ENCODE data around the gene CSRP2. TPM values are rescaled to one million over a fixed set of nuclear protein-coding genes. Genes with fewer than 3 reads are reported as not detected.
A peak's percentile ranks its signal among the peaks of the same experiment; 100 is the strongest.

The CSRP2 gene
- total RNA-seq, 2 experiments from 2014 or later, result 0.63 to 4.3 TPM

- Histone ChIP-seq H3K4me3 (ENCODE audit: low read depth, low read length, poor library complexity, severe bottlenecking) (no peak overlapping the region), H3K4me2 (ENCODE audit: low read length) (no peak overlapping the region), H3K9me3 (ENCODE audit: low read length) (no peaks in the 10 kb centered on the region), H3K4me1 (ENCODE audit: insufficient read depth, low read length, poor library complexity, severe bottlenecking) (peaks cover 10% of the 10 kb centered on the region), H3K36me3 (ENCODE audit: insufficient read depth, low read length) (no peaks in the 10 kb centered on the region), H3K27ac (ENCODE audit: low read depth, low read length, poor library complexity, severe bottlenecking) (no peak overlapping the region), H4K20me1 (ENCODE audit: insufficient read depth, low read length) (no peaks in the 10 kb centered on the region), H3K79me2 (ENCODE audit: insufficient read depth, low read depth, low read length) (no peaks in the 10 kb centered on the region), H2AFZ (ENCODE audit: low read length) (no peak overlapping the region), H3K9me2 (ENCODE audit: insufficient read depth, low read length) (no peaks in the 10 kb centered on the region)
- DNase-seq (ENCODE audit: low spot score), result no peak
- ChIA-PET POLR2A (interaction anchor here (0.8 kb wide), 1 partner anchor 10 kb away, joined by 5 read pairs; no protein-coding TSS in a partner anchor), CTCF (ENCODE audit: unreplicated experiment) (no interaction called here)
- BruUV-seq (replicated peaks), result no TSS peak
- TF ChIP-seq CTCF (conservative IDR thresholded peaks at IDR 0.05; ENCODE audit: low read length) (no peak), EZH2phosphoT487 (IDR thresholded peaks at IDR 0.05; ENCODE audit: borderline replicate concordance, low read depth, low read length) (no peak)
- intact Hi-C loops (cut with micrococcal nuclease; ENCODE audit: unreplicated experiment), result no loop called here
Measured at GRCh38 chr12:76881142-76881541, 2.3 kb upstream of the CSRP2 start.

GRCh38 chr12:76880519-76881023, 1.8 kb upstream of the CSRP2 start:
- Histone ChIP-seq H3K4me3 (ENCODE audit: low read depth, low read length, poor library complexity, severe bottlenecking) (no peak overlapping the region), H3K36me3 (ENCODE audit: insufficient read depth, low read length) (no peaks in the 10 kb centered on the region), H2AFZ (ENCODE audit: low read length) (no peak overlapping the region), H3K9me2 (ENCODE audit: insufficient read depth, low read length) (no peaks in the 10 kb centered on the region), H3K4me2 (ENCODE audit: low read length) (no peak overlapping the region), H3K79me2 (ENCODE audit: insufficient read depth, low read depth, low read length) (no peaks in the 10 kb centered on the region), H3K9me3 (ENCODE audit: low read length) (no peaks in the 10 kb centered on the region), H3K27ac (ENCODE audit: low read depth, low read length, poor library complexity, severe bottlenecking) (no peak overlapping the region), H4K20me1 (ENCODE audit: insufficient read depth, low read length) (no peaks in the 10 kb centered on the region), H3K4me1 (ENCODE audit: insufficient read depth, low read length, poor library complexity, severe bottlenecking) (peaks cover 10% of the 10 kb centered on the region)
- POLR2A ChIA-PET, result interaction anchor here (0.8 kb wide), 1 partner anchor 11 kb away, joined by 5 read pairs; no protein-coding TSS in a partner anchor
- no peak for DNase-seq (ENCODE audit: low spot score)
- intact Hi-C loops (cut with micrococcal nuclease; ENCODE audit: unreplicated experiment), result no loop called here
- CTCF ChIA-PET (ENCODE audit: unreplicated experiment), result no interaction called here
- no peak for TF ChIP-seq CTCF (conservative IDR thresholded peaks at IDR 0.05; ENCODE audit: low read length)
- TF ChIP-seq EZH2phosphoT487 (IDR thresholded peaks at IDR 0.05; ENCODE audit: borderline replicate concordance, low read depth, low read length), result no peak
- BruUV-seq (replicated peaks), result no TSS peak

GRCh38 chr12:76879710-76880518, 1.1 kb upstream of the CSRP2 start:
- no peak overlapping the region for H3K27ac ChIP-seq (ENCODE audit: low read depth, low read length, poor library complexity, severe bottlenecking)
- H3K4me3 ChIP-seq (ENCODE audit: low read depth, low read length, poor library complexity, severe bottlenecking), result peak overlapping the region; percentile 71
- peak overlapping the region; percentile 95 for H3K4me2 ChIP-seq (ENCODE audit: low read length)
- ChIA-PET CTCF (ENCODE audit: unreplicated experiment) (no interaction called here), POLR2A (interaction anchor here (0.5 to 0.8 kb wide), 2 partner anchors 11 to 253 kb away, joined by 3 to 5 read pairs; no protein-coding TSS in a partner anchor)
- no peaks in the 10 kb centered on the region for H4K20me1 ChIP-seq (ENCODE audit: insufficient read depth, low read length)
- H3K9me2 ChIP-seq (ENCODE audit: insufficient read depth, low read length), result no peaks in the 10 kb centered on the region
- H3K36me3 ChIP-seq (ENCODE audit: insufficient read depth, low read length), result no peaks in the 10 kb centered on the region
- no peak for DNase-seq (ENCODE audit: low spot score)
- H3K4me1 ChIP-seq (ENCODE audit: insufficient read depth, low read length, poor library complexity, severe bottlenecking), result peaks cover 10% of the 10 kb centered on the region
- H3K9me3 ChIP-seq (ENCODE audit: low read length), result no peaks in the 10 kb centered on the region
- TF ChIP-seq EZH2phosphoT487 (IDR thresholded peaks at IDR 0.05; ENCODE audit: borderline replicate concordance, low read depth, low read length) (no peak), CTCF (conservative IDR thresholded peaks at IDR 0.05; ENCODE audit: low read length) (no peak)
- H3K79me2 ChIP-seq (ENCODE audit: insufficient read depth, low read depth, low read length), result no peaks in the 10 kb centered on the region
- no TSS peak for BruUV-seq (replicated peaks)
- H2AFZ ChIP-seq (ENCODE audit: low read length), result peak overlapping the region; percentile 90; the same call in 1 of the 2 replicates
- intact Hi-C loops (cut with micrococcal nuclease; ENCODE audit: unreplicated experiment), result no loop called here

Data from OCI-LY7 (cell line).